HG02938 (cell line): ENCODE measurements around the gene ENPEP.
"Not testable (repeated sequence)": the region's sequence is repeated elsewhere in the genome, so short reads cannot be mapped to it uniquely, and the experiment has no call there.

Experiments used
- ATAC-seq: cut with Tn5 transposase; IDR thresholded peaks from one replicate; pipeline ENCODE4 v1.9.1; 2021; ENCODE audit warnings: mild to moderate bottlenecking, moderate library complexity; ENCODE audit not compliant: unreplicated experiment

The ENPEP gene

GRCh38 chr4:110516106-110516922, 40.4 kb downstream of the ENPEP start:
- peak; percentile 82 for ATAC-seq

GRCh38 chr4:110518889-110519490, 43.0 kb downstream of the ENPEP start:
- no peak for ATAC-seq

- no peak for ATAC-seq
These were observed 44.9 kb downstream of the ENPEP start for GRCh38 chr4:110520886-110521285.

- ATAC-seq, result no peak
These were observed 50.6 kb downstream of the ENPEP start for GRCh38 chr4:110526589-110526988.

GRCh38 chr4:110527156-110527555, 51.2 kb downstream of the ENPEP start:
- ATAC-seq, result no peak

- no peak for ATAC-seq
These were observed 57.1 kb downstream of the ENPEP start for GRCh38 chr4:110532901-110533589.

- no peak for ATAC-seq
These were observed 57.6 kb downstream of the ENPEP start for GRCh38 chr4:110533590-110533910.

GRCh38 chr4:110533940-110534339, 58.0 kb downstream of the ENPEP start:
- ATAC-seq, result no peak

GRCh38 chr4:110540581-110540980, 64.6 kb downstream of the ENPEP start:
- ATAC-seq, result no peak

GRCh38 chr4:110540982-110541451, 65.1 kb downstream of the ENPEP start:
- no peak for ATAC-seq

GRCh38 chr4:110543577-110543976, 67.6 kb downstream of the ENPEP start:
- ATAC-seq, result no peak

GRCh38 chr4:110544594-110544993, 68.6 kb downstream of the ENPEP start:
- no peak for ATAC-seq

- no peak for ATAC-seq
These were observed 74.3 kb downstream of the ENPEP start for GRCh38 chr4:110550260-110550659.

GRCh38 chr4:110553197-110553596, 77.2 kb downstream of the ENPEP start:
- no peak for ATAC-seq

GRCh38 chr4:110567214-110567613, 91.3 kb downstream of the ENPEP start:
- no peak for ATAC-seq

GRCh38 chr4:110576696-110577095, 100.7 kb downstream of the ENPEP start:
- not testable (repeated sequence) for ATAC-seq

- ATAC-seq, result no peak
These were observed 110.3 kb downstream of the ENPEP start for GRCh38 chr4:110586131-110586850.

- no peak for ATAC-seq
These were observed 111.8 kb downstream of the ENPEP start for GRCh38 chr4:110587666-110588285.

GRCh38 chr4:110589297-110589696, 113.3 kb downstream of the ENPEP start:
- ATAC-seq, result no peak

- peak; percentile 61 for ATAC-seq
These were observed 119.6 kb downstream of the ENPEP start for GRCh38 chr4:110595583-110595982.

GRCh38 chr4:110596431-110596830, 120.5 kb downstream of the ENPEP start:
- no peak for ATAC-seq
